GM10266 (cell line): Measurements from ENCODE around the gene LHX4.

ENCODE experiments used
- DNase-seq: peaks from one replicate; pipeline ENCODE4 v3.0.0; 2012; ENCODE audit errors: extremely low spot score
- TF ChIP-seq, protein P1 (sequence below): IDR thresholded peaks from 2 replicates; pipeline ENCODE4 v1.5.1; 2012; ENCODE audit warnings: mild to moderate bottlenecking, low read depth; ENCODE audit not compliant: control insufficient read depth, insufficient read depth; ENCODE audit errors: missing control alignments

LHX4 gene

DNA sequence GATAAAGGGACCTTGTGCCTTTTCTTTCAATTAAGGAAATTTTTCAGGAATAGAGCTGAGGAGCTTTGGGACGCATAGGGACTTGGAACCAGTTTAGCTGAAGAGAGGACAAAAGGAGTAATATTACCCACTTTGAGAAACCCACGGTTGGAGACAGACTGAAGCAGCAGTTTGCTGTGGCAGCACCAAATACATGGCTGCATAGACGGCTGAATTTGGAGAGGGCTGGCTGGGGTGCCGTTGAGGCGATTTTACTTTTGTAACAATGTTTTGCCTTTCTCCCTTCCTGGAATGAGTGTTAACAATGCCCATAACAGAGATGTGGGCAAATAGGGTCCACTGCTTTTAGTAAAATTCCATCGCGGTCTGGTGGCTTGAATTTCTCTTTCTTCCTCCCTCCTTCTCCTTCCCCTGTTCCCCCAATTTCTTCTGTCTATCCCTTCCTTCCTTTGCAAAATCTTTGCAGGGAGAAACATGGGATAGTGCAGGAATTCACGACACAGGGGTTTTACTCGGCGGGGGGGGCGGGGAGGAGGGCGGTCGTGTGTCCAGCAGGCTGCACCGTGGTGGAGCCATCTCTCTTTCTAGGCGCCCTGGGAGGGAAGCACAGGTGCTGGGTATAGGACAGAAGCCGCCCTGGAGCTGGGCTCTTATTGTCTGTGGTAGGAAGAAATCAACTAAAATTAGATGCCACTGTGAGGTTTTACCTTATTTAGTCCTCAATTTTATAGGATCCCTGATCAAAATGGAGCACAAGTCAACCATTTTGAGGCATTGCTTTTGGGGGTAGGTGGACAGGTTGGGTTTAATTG is 6.8 kb downstream of the LHX4 start:
- DNase-seq = no peak
- TF ChIP-seq, protein P1, sequence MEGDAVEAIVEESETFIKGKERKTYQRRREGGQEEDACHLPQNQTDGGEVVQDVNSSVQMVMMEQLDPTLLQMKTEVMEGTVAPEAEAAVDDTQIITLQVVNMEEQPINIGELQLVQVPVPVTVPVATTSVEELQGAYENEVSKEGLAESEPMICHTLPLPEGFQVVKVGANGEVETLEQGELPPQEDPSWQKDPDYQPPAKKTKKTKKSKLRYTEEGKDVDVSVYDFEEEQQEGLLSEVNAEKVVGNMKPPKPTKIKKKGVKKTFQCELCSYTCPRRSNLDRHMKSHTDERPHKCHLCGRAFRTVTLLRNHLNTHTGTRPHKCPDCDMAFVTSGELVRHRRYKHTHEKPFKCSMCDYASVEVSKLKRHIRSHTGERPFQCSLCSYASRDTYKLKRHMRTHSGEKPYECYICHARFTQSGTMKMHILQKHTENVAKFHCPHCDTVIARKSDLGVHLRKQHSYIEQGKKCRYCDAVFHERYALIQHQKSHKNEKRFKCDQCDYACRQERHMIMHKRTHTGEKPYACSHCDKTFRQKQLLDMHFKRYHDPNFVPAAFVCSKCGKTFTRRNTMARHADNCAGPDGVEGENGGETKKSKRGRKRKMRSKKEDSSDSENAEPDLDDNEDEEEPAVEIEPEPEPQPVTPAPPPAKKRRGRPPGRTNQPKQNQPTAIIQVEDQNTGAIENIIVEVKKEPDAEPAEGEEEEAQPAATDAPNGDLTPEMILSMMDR = no peak

DNA sequence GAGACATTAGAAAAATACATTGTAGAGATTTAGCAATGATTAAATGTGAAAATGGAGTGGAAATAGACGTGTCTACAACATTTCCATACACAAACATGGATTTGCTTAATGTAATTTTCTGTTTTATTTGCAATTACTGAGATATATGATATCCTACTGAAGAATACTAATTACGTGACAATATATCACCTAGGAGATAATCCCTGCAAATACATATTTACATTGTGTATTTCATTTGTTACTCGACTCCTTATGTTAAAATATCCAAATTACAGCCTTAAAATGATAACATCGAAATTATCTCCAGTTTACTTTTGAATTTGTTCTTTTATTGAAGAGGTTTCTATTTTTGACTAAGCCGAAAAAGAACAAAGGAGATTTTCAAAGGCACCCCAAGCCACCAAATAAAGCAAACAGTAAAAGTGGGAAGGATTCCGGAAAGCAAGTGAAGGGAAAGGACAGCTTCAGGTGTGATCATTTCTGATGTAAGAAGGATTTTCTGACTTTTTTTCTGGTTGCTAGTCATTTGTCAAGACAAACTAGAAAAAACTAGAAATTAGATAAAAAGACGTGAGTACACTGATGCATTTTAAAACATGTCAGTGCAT is 7.9 kb downstream of the LHX4 start:
- no peak for DNase-seq
- TF ChIP-seq, protein P1 = no peak

DNA sequence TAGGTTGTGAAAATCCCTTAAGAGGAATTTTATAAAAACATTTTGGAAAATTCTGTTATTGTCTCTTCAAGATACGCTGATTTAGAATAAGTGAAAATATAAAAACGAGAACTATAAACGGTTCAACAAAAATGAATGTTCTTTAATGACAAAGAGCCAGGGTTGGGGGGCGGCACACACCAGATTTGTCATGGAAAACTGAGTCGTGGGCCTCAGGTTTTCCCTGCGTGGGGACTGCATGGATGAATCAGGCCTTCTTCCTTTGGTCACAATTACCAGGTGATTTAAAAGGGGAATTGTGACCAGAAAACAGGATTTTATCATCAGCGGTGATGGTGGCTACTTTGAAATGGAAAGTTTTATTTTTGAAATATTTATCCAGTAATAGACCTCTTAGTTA is 8.6 kb downstream of the LHX4 start:
- TF ChIP-seq, protein P1 = no peak
- no peak for DNase-seq

DNA sequence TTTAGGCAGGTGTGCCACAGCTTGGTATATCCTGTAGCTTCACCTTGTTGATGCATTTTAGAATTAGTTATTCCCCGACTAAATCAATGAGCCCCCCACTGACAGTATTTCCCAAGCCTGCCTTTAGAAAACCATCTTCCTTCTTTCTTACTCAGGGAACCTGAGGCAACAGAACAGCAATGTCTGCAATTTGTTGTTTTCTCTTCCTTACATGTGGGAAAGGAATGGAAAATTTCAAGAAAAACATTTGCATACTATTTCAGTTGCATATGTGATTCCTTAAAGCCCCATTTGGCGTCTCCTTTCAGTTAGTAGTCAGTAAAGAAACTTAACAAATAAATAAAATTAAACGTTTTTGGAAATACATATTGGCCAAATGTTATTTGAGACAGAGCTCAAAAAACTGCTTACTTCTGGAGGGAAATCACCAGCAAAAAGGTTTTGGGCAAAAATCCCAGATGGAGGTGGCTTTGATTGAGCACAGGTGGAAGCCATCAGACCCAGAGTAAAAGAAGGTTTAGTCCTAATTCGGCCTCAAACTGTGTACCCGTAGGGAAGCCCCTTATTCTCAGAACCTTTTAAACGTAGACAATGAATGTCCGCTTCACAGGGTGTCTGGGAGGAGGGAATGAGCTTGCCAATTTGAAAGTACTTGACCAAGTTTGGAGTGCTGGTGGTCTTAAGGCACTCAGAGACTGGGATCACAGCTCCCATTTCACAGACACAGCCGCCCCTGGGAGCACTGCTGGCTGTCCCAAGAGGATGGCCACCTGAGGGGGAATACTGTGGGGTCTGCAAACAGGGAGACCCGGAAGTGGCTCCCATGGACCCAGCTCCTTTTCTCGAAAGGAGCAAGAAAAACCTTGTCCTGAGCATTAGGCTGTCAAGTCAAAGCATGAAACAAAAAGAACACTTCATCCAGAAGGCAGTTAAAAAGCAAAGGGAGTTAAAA is 9.4 kb downstream of the LHX4 start:
- TF ChIP-seq, protein P1 = no peak
- DNase-seq = no peak

DNA sequence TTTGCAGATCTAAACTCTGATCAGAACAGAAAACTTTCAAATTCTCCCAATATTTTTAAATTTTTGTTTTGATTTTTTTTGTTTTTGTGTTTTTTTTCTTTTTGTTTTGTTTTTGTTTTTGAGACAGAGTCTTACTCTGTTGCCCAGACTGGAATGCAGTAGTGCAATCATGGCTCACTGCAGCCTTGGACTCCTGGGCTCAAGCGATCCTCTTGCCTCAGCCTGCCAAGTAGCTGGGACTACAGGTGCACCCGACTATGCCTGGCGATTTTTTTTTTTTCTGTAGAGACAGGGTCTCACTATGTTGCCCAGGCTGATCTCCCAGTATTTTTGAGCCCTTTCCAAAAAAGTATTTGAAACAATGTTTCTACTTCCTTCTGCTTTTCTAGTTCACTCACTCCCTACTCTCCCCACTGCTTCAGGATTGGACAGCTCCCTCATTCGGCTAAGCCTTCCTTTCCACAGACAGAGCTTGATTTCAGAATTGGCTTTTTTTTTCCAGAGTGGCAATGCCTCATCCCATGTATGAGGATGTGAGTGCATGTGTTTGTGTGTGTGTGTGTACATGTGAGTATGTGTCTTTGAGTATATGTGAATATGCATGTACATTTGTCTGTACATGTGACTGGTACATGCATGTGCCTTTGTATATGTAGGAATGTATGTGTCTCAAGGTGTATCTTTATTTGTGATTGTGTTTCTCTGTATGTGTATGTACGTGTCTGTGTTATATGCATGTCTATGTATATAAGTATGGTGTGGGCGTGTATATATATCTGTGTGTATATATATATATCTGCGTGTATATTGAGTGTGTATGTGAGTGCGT is 11.9 kb downstream of the LHX4 start:
- TF ChIP-seq, protein P1 = no peak
- no peak for DNase-seq

DNA sequence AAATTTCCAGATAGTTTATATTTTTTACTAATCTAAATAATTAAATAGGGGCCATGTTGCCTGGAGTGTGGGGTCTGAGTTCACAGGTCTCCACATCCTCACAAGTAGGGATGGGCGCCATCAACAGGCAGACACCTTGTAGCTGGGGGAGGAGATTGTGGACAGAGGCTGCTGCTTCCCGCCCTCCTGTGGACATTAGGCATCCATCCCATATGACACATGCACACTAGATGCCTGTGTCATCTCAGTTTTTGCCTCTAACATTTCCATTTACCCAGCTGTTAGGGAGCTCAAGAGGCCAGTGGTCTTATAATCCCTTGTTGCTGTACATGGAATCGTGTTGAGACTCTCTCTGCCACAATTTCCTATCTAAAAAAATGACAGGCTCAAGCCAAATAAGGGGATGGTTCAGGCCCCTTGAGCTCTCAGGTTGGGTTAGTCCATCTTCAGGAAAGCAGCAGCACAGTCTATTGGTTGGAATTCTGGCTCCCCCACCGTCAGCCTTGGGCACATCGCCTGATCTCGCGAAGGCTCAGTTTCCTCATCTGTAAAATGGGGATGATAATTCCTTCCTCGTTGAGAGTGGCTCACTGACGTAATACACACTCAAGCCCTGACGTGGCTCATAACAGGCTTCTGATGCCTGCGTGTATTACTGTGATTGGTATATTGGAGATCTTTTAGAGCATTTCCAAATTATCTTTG is 13.6 kb downstream of the LHX4 start:
- no peak for DNase-seq
- TF ChIP-seq, protein P1 = no peak
